ENCODE results near the gene PAEP.
"Not testable (repeated sequence)": the region's sequence is repeated elsewhere in the genome, so short reads cannot be mapped to it uniquely, and the experiment has no call there.

PAEP gene

GRCh38 chr9:135561391-135562234 is at the start of gene PAEP:
PAEP (plus strand) TSS chr9:135561756.
- DNase-seq = no peak

- DNase-seq = no peak
Observed at GRCh38 chr9:135512241-135512603, 49.3 kb upstream of the PAEP start.

- no peak for DNase-seq
Observed at GRCh38 chr9:135512904-135513303, 48.7 kb upstream of the PAEP start.

- no peak for DNase-seq
Observed at GRCh38 chr9:135513351-135513846, 48.2 kb upstream of the PAEP start.

- DNase-seq = not testable (repeated sequence)
Observed at GRCh38 chr9:135513906-135514305, 47.6 kb upstream of the PAEP start.

GRCh38 chr9:135514342-135515082 is 47.0 kb upstream of the PAEP start:
- DNase-seq = no peak

- DNase-seq = no peak
Observed at GRCh38 chr9:135515083-135515951, 46.2 kb upstream of the PAEP start.

- DNase-seq = no peak
Observed at GRCh38 chr9:135516132-135516860, 45.3 kb upstream of the PAEP start.

- no peak for DNase-seq
Observed at GRCh38 chr9:135517407-135517822, 44.1 kb upstream of the PAEP start.

GRCh38 chr9:135519179-135519971 is 42.2 kb upstream of the PAEP start:
- DNase-seq = no peak

- no peak for DNase-seq
Observed at GRCh38 chr9:135520916-135521607, 40.5 kb upstream of the PAEP start, which contains the start of gene LCN1. LCN1 (plus strand) TSS chr9:135521440; CDS start chr9:135521498, 58 bp downstream.

GRCh38 chr9:135521608-135522095 is 39.9 kb upstream of the PAEP start:
- no peak for DNase-seq

GRCh38 chr9:135522137-135522877 is 39.2 kb upstream of the PAEP start:
- DNase-seq = no peak

- no peak for DNase-seq
Observed at GRCh38 chr9:135522931-135523330, 38.6 kb upstream of the PAEP start.

- DNase-seq = no peak
Observed at GRCh38 chr9:135523521-135524129, 37.9 kb upstream of the PAEP start.

GRCh38 chr9:135524130-135524861 is 37.3 kb upstream of the PAEP start:
- DNase-seq = no peak

GRCh38 chr9:135525241-135526088 is 36.1 kb upstream of the PAEP start:
- no peak for DNase-seq

All from NCI-H446 (cell line).